Fibroblast of pulmonary artery (primary cell): ENCODE results near the gene CKAP5.

ENCODE experiments used
- DNase-seq: peaks from one replicate; pipeline ENCODE4 v3.0.0-alpha.2; 2010; ENCODE audit warnings: low read depth
- H3K4me3 ChIP-seq: replicated peaks from 2 replicates; pipeline ENCODE4 v1.5.1; 2011; ENCODE audit warnings: low read depth, mild to moderate bottlenecking, control low read depth, low read length, moderate library complexity
- CTCF ChIP-seq: IDR thresholded peaks from 2 replicates; pipeline ENCODE4 v1.5.1; 2011; ENCODE audit warnings: mild to moderate bottlenecking, control low read depth, low read length, inconsistent platforms; ENCODE audit errors: missing control alignments

The CKAP5 gene

GRCh38 chr11:46759196-46759595, 86.9 kb downstream of the CKAP5 start:
- DNase-seq: no peak
- TF ChIP-seq CTCF: no peak

GRCh38 chr11:46755962-46756361, 90.1 kb downstream of the CKAP5 start:
- H3K4me3 ChIP-seq: no peak overlapping the region
- TF ChIP-seq CTCF: no peak
- no peak for DNase-seq

More at GRCh38 chr11:46759196-46759595, 86.9 kb downstream of the CKAP5 start:
- H3K4me3 ChIP-seq: no peak overlapping the region

GRCh38 chr11:46747150-46747549, 98.9 kb downstream of the CKAP5 start:
- no peak for TF ChIP-seq CTCF
- no peak for DNase-seq
- H3K4me3 ChIP-seq: no peak overlapping the region

GRCh38 chr11:46745995-46746394, 100.1 kb downstream of the CKAP5 start:
- no peak for TF ChIP-seq CTCF
- no peak for DNase-seq
- no peak overlapping the region for H3K4me3 ChIP-seq

- H3K4me3 ChIP-seq: no peak overlapping the region
- DNase-seq: no peak
- TF ChIP-seq CTCF: no peak
Observed at GRCh38 chr11:46745328-46745727, 100.8 kb downstream of the CKAP5 start.

GRCh38 chr11:46743693-46744339, 102.3 kb downstream of the CKAP5 start:
- TF ChIP-seq CTCF: no peak
- H3K4me3 ChIP-seq: no peak overlapping the region
- DNase-seq: no peak

GRCh38 chr11:46743043-46743442, 103.0 kb downstream of the CKAP5 start:
- no peak for TF ChIP-seq CTCF
- no peak overlapping the region for H3K4me3 ChIP-seq
- DNase-seq: no peak
